Neuronal stem cell (in vitro differentiated cells): ENCODE results near the gene PRPF19.
A peak's percentile ranks its signal among the peaks of the same experiment; 100 is the strongest.

Experiments
- DNase-seq: peaks from one replicate; pipeline ENCODE4 v3.0.0-alpha.2; 2013; ENCODE audit warnings: low spot score
- H2AFZ ChIP-seq: one replicate; pipeline ENCODE4 v1.6.1; 2013; ENCODE audit warnings: mild to moderate bottlenecking, low read length, inconsistent platforms
- H2AK5ac ChIP-seq: 2 replicates; pipeline ENCODE4 v1.6.1; 2013; ENCODE audit warnings: low read depth, mild to moderate bottlenecking, inconsistent platforms, low read length, moderate library complexity, mixed read lengths
- H2BK120ac ChIP-seq: 2 replicates; pipeline ENCODE4 v1.6.1; 2013; ENCODE audit warnings: low read depth, mild to moderate bottlenecking, inconsistent platforms, low read length, moderate library complexity, mixed read lengths
- H2BK12ac ChIP-seq: one replicate; pipeline ENCODE4 v1.6.1; 2013; ENCODE audit warnings: low read length, inconsistent platforms
- H2BK15ac ChIP-seq: 2 replicates; pipeline ENCODE4 v1.6.1; 2013; ENCODE audit warnings: mild to moderate bottlenecking, low read length, inconsistent platforms, mixed read lengths
- H2BK5ac ChIP-seq: one replicate; pipeline ENCODE4 v1.6.1; 2013; ENCODE audit warnings: inconsistent platforms, mild to moderate bottlenecking, low read length, moderate library complexity
- H3K14ac ChIP-seq: one replicate; pipeline ENCODE4 v1.6.1; 2013; ENCODE audit warnings: low read length, inconsistent platforms
- H3K18ac ChIP-seq: 2 replicates; pipeline ENCODE4 v1.6.1; 2013; ENCODE audit warnings: low read length, inconsistent platforms
- H3K23ac ChIP-seq: 2 replicates; pipeline ENCODE4 v1.6.1; 2013; ENCODE audit warnings: low read depth, mild to moderate bottlenecking, mixed read lengths, low read length, inconsistent platforms; ENCODE audit not compliant: poor library complexity
- H3K27ac ChIP-seq: replicated peaks from 3 replicates; pipeline ENCODE4 v1.5.1; 2013; ENCODE audit warnings: low read length, inconsistent platforms
- H3K27me3 ChIP-seq, 3 experiments: 2 replicates each; pipeline ENCODE4 v1.6.1; 2013; ENCODE audit warnings: low read length in 3 of 3, mild to moderate bottlenecking in 2 of 3, inconsistent platforms in 1 of 3, low read depth in 1 of 3, mixed read lengths in 1 of 3, moderate library complexity in 1 of 3; ENCODE audit not compliant: control insufficient read depth in 3 of 3, insufficient read depth in 3 of 3
- H3K36me3 ChIP-seq, 2 donors: replicated peaks in 1 of 2; 2 replicates each; pipeline ENCODE4 v1.6.1; 2013; ENCODE audit warnings: low read length in 2 of 2; ENCODE audit not compliant: control insufficient read depth in 2 of 2, insufficient read depth in 2 of 2
- H3K4ac ChIP-seq: 2 replicates; pipeline ENCODE4 v1.6.1; 2013; ENCODE audit warnings: inconsistent platforms, mild to moderate bottlenecking, low read length, moderate library complexity
- H3K4me1 ChIP-seq, 2 donors: 1 replicate in 1 of 2; 2 replicates in 1 of 2; pipeline ENCODE4 v1.6.1; 2013; ENCODE audit warnings: low read length in 2 of 2, low read depth in 1 of 2; ENCODE audit not compliant: control insufficient read depth in 2 of 2, insufficient read depth in 1 of 2
- H3K4me2 ChIP-seq: one replicate; pipeline ENCODE4 v1.6.1; 2013; ENCODE audit warnings: mild to moderate bottlenecking, low read length, inconsistent platforms; ENCODE audit not compliant: insufficient read depth, poor library complexity, severe bottlenecking
- H3K4me3 ChIP-seq, 2 donors: 2 replicates each; pipeline ENCODE4 v1.5.1; 2013; ENCODE audit warnings: low read length in 2 of 2, mild to moderate bottlenecking in 2 of 2, inconsistent platforms in 1 of 2, moderate library complexity in 1 of 2
- H3K79me1 ChIP-seq: one replicate; pipeline ENCODE4 v1.6.1; 2013; ENCODE audit warnings: low read depth, mild to moderate bottlenecking, inconsistent platforms, low read length, moderate library complexity
- H3K9ac ChIP-seq: one replicate; pipeline ENCODE4 v1.6.1; 2013; ENCODE audit warnings: mild to moderate bottlenecking, low read depth, low read length, inconsistent platforms; ENCODE audit not compliant: poor library complexity
- H3K9me3 ChIP-seq, 2 donors: replicated peaks in 1 of 2; 2 replicates each; pipeline versions ENCODE3 to v1.6.1; 2013; ENCODE audit warnings: low read length in 2 of 2, mild to moderate bottlenecking in 2 of 2, inconsistent platforms in 1 of 2, low read depth in 1 of 2, mixed read lengths in 1 of 2, moderate library complexity in 1 of 2; ENCODE audit not compliant: control insufficient read depth in 2 of 2, insufficient read depth in 1 of 2
- H4K8ac ChIP-seq: one replicate; pipeline ENCODE4 v1.6.1; 2013; ENCODE audit warnings: low read depth, mild to moderate bottlenecking, inconsistent platforms, low read length, moderate library complexity
- H4K91ac ChIP-seq: one replicate; pipeline ENCODE4 v1.6.1; 2013; ENCODE audit warnings: low read length, low read depth, mild to moderate bottlenecking, inconsistent platforms; ENCODE audit not compliant: poor library complexity
- WGBS, 2 donors: extraction: QIAGEN DNeasy Blood & Tissue Kit; methylation state at CpG; one replicate each; pipeline ENCODE4 v1.1.7; 2013; ENCODE audit warnings: missing lambda C conversion rate in 2 of 2, mixed read lengths in 1 of 2; ENCODE audit not compliant: insufficient read length in 2 of 2, insufficient replicate concordance in 1 of 2; ENCODE audit errors: extremely low coverage in 2 of 2; 5-methylcytosine and 5-hydroxymethylcytosine counted together

The PRPF19 gene

DNA sequence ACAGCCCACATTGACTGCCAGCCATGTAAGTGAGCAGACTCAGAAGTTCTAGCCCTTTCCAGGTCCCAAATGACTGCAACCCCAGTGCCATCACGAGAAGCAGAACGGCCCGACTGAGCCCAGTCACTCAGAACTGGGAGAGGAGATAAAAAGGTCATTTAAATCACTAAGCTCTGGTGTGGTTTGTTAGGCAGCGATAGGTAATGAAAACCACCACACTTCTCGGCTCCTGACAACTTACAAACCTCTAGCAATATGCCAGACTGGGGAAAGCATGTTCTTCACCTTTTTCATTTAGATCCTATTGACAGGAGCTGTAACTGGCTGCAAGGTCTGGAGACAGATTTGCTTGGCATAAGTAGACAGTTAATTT, 38.9 kb upstream of the PRPF19 start:
- Histone ChIP-seq H3K4me1 (peaks cover 11 to 13% of the 10 kb centered on the region in 2 donors), H3K4me3 (no peak overlapping the region), H2AK5ac (no peak overlapping the region), H3K36me3 (no peaks in the 10 kb centered on the region), H2BK15ac (no peak overlapping the region), H3K9ac (no peak overlapping the region), H3K4me2 (no peak overlapping the region), H2BK5ac (no peak overlapping the region), H3K27ac (no peak overlapping the region), H3K79me1 (no peaks in the 10 kb centered on the region), H3K14ac (no peak overlapping the region), H3K23ac (no peak overlapping the region), H4K91ac (no peak overlapping the region), H2BK12ac (no peak overlapping the region), H3K27me3 (peaks cover 0 to 3% (median 0%) of the 10 kb centered on the region in 3 experiments), H2BK120ac (no peak overlapping the region), H4K8ac (no peak overlapping the region), H3K4ac (no peak overlapping the region), H3K9me3 (no peaks in the 10 kb centered on the region), H2AFZ (no peak overlapping the region), H3K18ac (no peak overlapping the region)
- DNase-seq = no peak
- WGBS, 2 donors = no CpG with 5 or more reads among the region's 5 CpGs

DNA sequence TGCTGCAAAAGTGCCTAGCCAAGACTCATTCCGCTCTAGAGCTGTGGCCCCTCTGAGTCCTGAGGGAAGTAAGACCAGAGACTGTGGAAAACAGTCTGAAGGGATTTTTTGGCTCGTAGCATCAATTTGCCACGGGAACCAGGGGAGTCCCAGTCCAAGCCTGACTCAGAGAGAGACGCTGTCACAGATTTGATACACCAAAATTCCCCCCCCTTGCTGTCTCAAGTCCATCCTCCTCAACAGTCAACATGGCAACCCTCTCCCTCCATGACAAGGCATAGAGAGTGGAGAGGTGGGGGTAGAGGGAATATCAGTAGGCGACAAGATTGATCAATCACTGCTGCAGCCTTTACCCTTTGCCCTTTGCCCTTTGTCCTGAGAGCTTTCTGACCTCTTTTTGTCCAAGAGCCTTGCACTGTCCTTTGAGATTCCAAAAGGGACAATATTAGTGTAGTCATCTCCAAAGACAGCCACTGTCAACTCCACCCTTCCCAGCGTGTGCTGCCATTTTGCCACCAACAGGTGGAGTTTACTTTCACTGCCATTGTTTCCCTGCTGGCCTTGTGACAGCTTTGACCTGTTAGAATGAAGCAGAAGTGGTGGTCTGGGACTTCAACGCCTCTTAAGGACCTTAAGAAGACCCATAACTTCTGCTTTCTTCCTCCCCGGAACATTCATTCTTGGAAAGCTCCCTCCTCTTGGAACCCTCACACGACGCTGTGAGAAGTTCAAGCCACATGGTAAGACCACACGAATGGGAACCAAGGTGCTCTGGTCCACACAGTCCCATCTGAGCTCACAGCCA, 38.3 kb upstream of the PRPF19 start:
- Histone ChIP-seq H2AFZ (no peak overlapping the region), H4K8ac (no peak overlapping the region), H3K27me3 (no peaks in the 10 kb centered on the region), H2BK12ac (no peak overlapping the region), H3K4ac (no peak overlapping the region), H3K27ac (no peak overlapping the region), H3K4me3 (no peak overlapping the region), H3K9ac (no peak overlapping the region), H3K23ac (peak overlapping the region; percentile 5), H2AK5ac (no peak overlapping the region), H3K9me3 (no peaks in the 10 kb centered on the region), H4K91ac (no peak overlapping the region), H3K36me3 (no peaks in the 10 kb centered on the region), H3K4me2 (no peak overlapping the region), H2BK5ac (no peak overlapping the region), H3K14ac (no peak overlapping the region), H2BK15ac (no peak overlapping the region), H3K79me1 (no peaks in the 10 kb centered on the region), H3K18ac (no peak overlapping the region), H2BK120ac (no peak overlapping the region), H3K4me1 (peaks cover 11% of the 10 kb centered on the region in 2 donors)
- DNase-seq = no peak
- WGBS, 2 donors = no CpG with 5 or more reads among the region's 11 CpGs

DNA sequence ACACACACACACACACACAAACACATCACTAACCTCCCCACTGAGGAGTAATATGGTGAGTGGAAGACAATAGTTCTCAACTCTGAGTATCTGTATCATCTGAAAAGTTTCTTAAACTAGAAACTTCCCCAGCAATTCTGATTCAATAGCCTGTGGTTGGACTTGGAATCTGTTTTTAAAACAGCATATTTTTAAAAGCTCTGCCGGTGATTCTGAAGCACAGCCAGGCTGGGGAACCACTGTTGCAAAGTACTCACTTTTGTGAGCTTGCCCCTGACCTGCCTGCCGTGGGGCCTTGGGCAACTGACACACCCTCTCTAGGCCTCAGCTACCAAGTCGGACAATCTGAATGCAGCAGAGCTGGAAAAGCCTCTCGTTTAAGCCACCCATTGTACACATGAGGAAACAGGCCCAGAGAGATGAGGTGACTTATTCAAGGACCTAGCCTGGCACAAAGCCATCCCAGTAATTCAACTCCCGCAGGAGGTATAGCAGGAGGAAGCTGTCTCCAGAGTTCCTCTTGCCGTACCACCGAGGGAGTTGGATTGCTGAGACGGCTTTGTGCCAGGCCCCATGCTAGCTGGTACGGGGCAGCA, 36.7 kb upstream of the PRPF19 start:
- H3K18ac ChIP-seq = no peak overlapping the region
- no peaks in the 10 kb centered on the region for H3K36me3 ChIP-seq
- WGBS, 2 donors = no CpG with 5 or more reads among the region's 9 CpGs
- no peak overlapping the region for H3K27ac ChIP-seq
- no peak overlapping the region for H2BK15ac ChIP-seq
- H3K4ac ChIP-seq = no peak overlapping the region
- H3K9me3 ChIP-seq = no peaks in the 10 kb centered on the region
- no peak overlapping the region for H2AK5ac ChIP-seq
- H4K91ac ChIP-seq = no peak overlapping the region
- no peak for DNase-seq
- H3K4me3 ChIP-seq = no peak overlapping the region
- peaks cover 8 to 10% of the 10 kb centered on the region in 2 donors for H3K4me1 ChIP-seq
- H3K14ac ChIP-seq = no peak overlapping the region
- H3K4me2 ChIP-seq = no peak overlapping the region
- no peak overlapping the region for H2BK12ac ChIP-seq
- H2AFZ ChIP-seq = no peak overlapping the region
- no peaks in the 10 kb centered on the region for H3K27me3 ChIP-seq
- no peak overlapping the region for H2BK5ac ChIP-seq
- H2BK120ac ChIP-seq = no peak overlapping the region
- H4K8ac ChIP-seq = no peak overlapping the region
- H3K9ac ChIP-seq = no peak overlapping the region
- H3K79me1 ChIP-seq = no peaks in the 10 kb centered on the region
- no peak overlapping the region for H3K23ac ChIP-seq

DNA sequence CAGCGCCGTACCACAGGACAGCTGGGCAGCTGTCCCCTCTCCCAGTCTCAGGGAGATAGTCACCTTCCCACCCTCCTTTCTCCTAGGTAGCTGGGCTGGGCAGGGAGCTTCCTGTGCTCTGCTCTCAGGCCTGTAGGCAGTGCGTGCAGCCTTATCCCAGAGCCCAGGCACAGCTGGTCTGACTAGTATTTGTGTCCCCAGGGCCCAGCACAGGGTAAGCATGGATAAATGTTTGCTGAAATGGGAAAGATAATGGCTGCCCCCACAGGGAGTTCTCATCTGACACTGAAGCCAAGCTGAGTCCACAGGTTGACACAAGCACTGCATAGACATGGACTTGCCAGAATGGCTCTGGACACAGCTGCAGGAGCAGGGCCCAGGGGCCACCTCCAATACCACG, 35.8 kb upstream of the PRPF19 start:
- H3K27me3 ChIP-seq = no peaks in the 10 kb centered on the region
- no peak overlapping the region for H2BK120ac ChIP-seq
- no peak overlapping the region for H2BK15ac ChIP-seq
- H4K8ac ChIP-seq = no peak overlapping the region
- H3K4me3 ChIP-seq = no peak overlapping the region
- no peak overlapping the region for H2AK5ac ChIP-seq
- no peaks in the 10 kb centered on the region for H3K79me1 ChIP-seq
- no peak overlapping the region for H2AFZ ChIP-seq
- H3K4me2 ChIP-seq = no peak overlapping the region
- H3K4ac ChIP-seq = no peak overlapping the region
- H3K9me3 ChIP-seq = no peaks in the 10 kb centered on the region
- H3K23ac ChIP-seq = peak overlapping the region; percentile 13
- H3K18ac ChIP-seq = peak overlapping the region; percentile 11
- H2BK12ac ChIP-seq = no peak overlapping the region
- H2BK5ac ChIP-seq = no peak overlapping the region
- no peak overlapping the region for H3K14ac ChIP-seq
- WGBS, 2 donors = no CpG with 5 or more reads among the region's 4 CpGs
- H3K36me3 ChIP-seq = peaks cover under 1 to 4% of the 10 kb centered on the region in 2 donors
- no peak overlapping the region for H3K27ac ChIP-seq
- DNase-seq = no peak
- H3K9ac ChIP-seq = no peak overlapping the region
- H4K91ac ChIP-seq = no peak overlapping the region
- H3K4me1 ChIP-seq = peaks cover 3% of the 10 kb centered on the region in 2 donors
